ENCODE measurements around the gene PRKCA. TPM values are rescaled to one million over a fixed set of nuclear protein-coding genes. Genes with fewer than 3 reads are reported as not detected.

Gene PRKCA
- total and polyA plus RNA-seq, 3 experiments from 2014 or later, result 1.8 to 74.1 (median 73.9) TPM

DNA sequence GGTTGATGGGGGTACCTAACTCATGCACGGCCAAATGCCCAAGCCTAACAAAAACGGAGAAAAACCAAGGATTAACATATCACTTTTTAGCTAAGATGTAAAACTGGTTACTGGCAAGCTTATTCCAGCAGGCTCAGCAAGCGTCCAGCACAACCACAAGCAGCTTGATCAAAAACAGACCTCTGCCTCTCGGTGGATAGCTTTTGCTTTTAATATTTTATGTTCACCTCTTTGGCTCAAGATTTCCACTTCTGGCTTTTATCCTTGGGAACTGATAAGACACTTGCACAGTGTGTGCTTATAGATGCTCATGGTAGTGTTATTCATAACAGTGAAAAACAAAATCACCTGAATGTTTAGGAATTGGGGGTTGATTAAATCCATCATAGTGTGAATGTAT is 325.6 kb downstream of the PRKCA start:
- Histone ChIP-seq H3K36me3 (ENCODE audit: insufficient read depth, low read length) (no peaks in the 10 kb centered on the region), H3K27me3 (ENCODE audit: insufficient read depth, low read length, poor library complexity, severe bottlenecking) (no peaks in the 10 kb centered on the region), H3K9me3 (ENCODE audit: low read length) (no peaks in the 10 kb centered on the region), H3K27ac (ENCODE audit: low read depth, low read length) (no peak overlapping the region), H3K4me1 (ENCODE audit: insufficient read depth, low read length) (peaks cover 15% of the 10 kb centered on the region), H3K4me3 (ENCODE audit: low read length) (no peak overlapping the region)
- ChIA-PET POLR2A (no interaction called here), CTCF (no interaction called here)
- no peak overlapping the region for H3K27ac Mint-ChIP-seq
- H3K4me3 Mint-ChIP-seq, result no peak overlapping the region
- no peak for DNase-seq
- H3K9me3 Mint-ChIP-seq, result no peaks in the 10 kb centered on the region
- H3K27me3 Mint-ChIP-seq, result peaks cover 0 to 6% of the 10 kb centered on the region in 2 donors
- no peaks in the 10 kb centered on the region for H3K36me3 Mint-ChIP-seq
- peaks cover 4 to 20% (median 4%) of the 10 kb centered on the region in 3 donors for H3K4me1 Mint-ChIP-seq

- no peak overlapping the region for H3K27ac ChIP-seq (ENCODE audit: low read depth, low read length)
- Mint-ChIP-seq H3K4me3 (no peak overlapping the region), H3K27ac (no peak overlapping the region), H3K36me3 (no peaks in the 10 kb centered on the region), H3K9me3 (no peaks in the 10 kb centered on the region), H3K4me1 (peaks cover 5 to 31% (median 15%) of the 10 kb centered on the region in 3 donors), H3K27me3 (peaks cover 0 to 1% of the 10 kb centered on the region in 2 donors)
- H3K4me1 ChIP-seq (ENCODE audit: insufficient read depth, low read length), result peaks cover 22% of the 10 kb centered on the region
- ChIA-PET POLR2A (no interaction called here), CTCF (no interaction called here)
- H3K36me3 ChIP-seq (ENCODE audit: insufficient read depth, low read length), result no peaks in the 10 kb centered on the region
- no peak for DNase-seq
- H3K4me3 ChIP-seq (ENCODE audit: low read length), result no peak overlapping the region
- no peaks in the 10 kb centered on the region for H3K9me3 ChIP-seq (ENCODE audit: low read length)
- no peaks in the 10 kb centered on the region for H3K27me3 ChIP-seq (ENCODE audit: insufficient read depth, low read length, poor library complexity, severe bottlenecking)
Measured at GRCh38 chr17:66629762-66630161, 327.3 kb downstream of the PRKCA start.

GRCh38 chr17:66630379-66630778 is 328.0 kb downstream of the PRKCA start:
- no peaks in the 10 kb centered on the region for H3K9me3 ChIP-seq (ENCODE audit: low read length)
- Mint-ChIP-seq H3K4me3 (no peak overlapping the region), H3K36me3 (no peaks in the 10 kb centered on the region), H3K27me3 (peaks cover 0 to 3% of the 10 kb centered on the region in 2 donors), H3K4me1 (peaks cover 5 to 32% (median 15%) of the 10 kb centered on the region in 3 donors), H3K27ac (no peak overlapping the region), H3K9me3 (no peaks in the 10 kb centered on the region)
- H3K27ac ChIP-seq (ENCODE audit: low read depth, low read length), result no peak overlapping the region
- ChIA-PET POLR2A (interaction anchor here (0.6 kb wide), 1 partner anchor 79 kb away, joined by 13 read pairs; no protein-coding TSS in a partner anchor), CTCF (no interaction called here)
- H3K36me3 ChIP-seq (ENCODE audit: insufficient read depth, low read length), result no peaks in the 10 kb centered on the region
- H3K27me3 ChIP-seq (ENCODE audit: insufficient read depth, low read length, poor library complexity, severe bottlenecking), result no peaks in the 10 kb centered on the region
- peaks cover 22% of the 10 kb centered on the region for H3K4me1 ChIP-seq (ENCODE audit: insufficient read depth, low read length)
- H3K4me3 ChIP-seq (ENCODE audit: low read length), result no peak overlapping the region
- DNase-seq, result no peak

DNA sequence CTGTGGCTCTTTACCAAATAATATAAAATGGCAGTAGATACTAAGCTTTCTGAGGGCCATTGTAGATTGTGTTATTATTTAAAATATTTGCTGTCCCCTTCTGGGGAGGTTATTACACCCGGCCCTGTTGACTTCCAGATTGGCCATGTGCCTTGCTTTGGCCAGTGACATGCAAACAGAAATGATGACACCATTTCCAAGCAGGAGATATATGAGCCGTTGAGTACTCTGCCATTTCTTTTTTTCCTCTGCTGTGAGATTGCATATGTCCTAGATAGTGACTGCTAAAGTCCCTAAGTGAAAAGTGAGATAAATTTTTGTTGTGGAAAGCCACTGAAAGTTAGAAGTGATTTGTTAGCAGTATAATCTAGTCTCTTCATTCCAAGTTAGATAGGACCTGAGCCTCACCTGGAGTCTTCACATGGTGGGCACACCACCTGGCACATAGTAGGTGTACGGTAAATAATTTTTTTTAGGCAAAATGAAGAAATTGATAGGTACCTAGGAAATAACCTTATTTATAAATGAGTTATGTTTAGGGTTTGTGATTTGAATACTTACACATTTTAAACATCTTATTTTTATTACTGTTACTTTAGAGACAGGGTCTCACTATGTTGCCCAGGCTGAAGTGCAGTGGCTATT is 328.5 kb downstream of the PRKCA start:
- CTCF ChIA-PET, result no interaction called here
- DNase-seq, result no peak
- Mint-ChIP-seq H3K4me1 (peaks cover 6 to 37% (median 15%) of the 10 kb centered on the region in 3 donors), H3K36me3 (no peaks in the 10 kb centered on the region), H3K27ac (peak overlapping the region in 1 of 8 donors; percentile 8), H3K27me3 (peaks cover 0 to 3% of the 10 kb centered on the region in 2 donors), H3K4me3 (no peak overlapping the region), H3K9me3 (no peaks in the 10 kb centered on the region)
- Histone ChIP-seq H3K27me3 (ENCODE audit: insufficient read depth, low read length, poor library complexity, severe bottlenecking) (no peaks in the 10 kb centered on the region), H3K4me3 (ENCODE audit: low read length) (no peak overlapping the region), H3K4me1 (ENCODE audit: insufficient read depth, low read length) (peaks cover 22% of the 10 kb centered on the region), H3K36me3 (ENCODE audit: insufficient read depth, low read length) (no peaks in the 10 kb centered on the region), H3K27ac (ENCODE audit: low read depth, low read length) (no peak overlapping the region), H3K9me3 (ENCODE audit: low read length) (no peaks in the 10 kb centered on the region)
- POLR2A ChIA-PET, result no interaction called here

GRCh38 chr17:66632731-66633130 is 330.3 kb downstream of the PRKCA start:
- ChIA-PET CTCF (no interaction called here), POLR2A (no interaction called here)
- Mint-ChIP-seq H3K36me3 (no peaks in the 10 kb centered on the region), H3K27ac (no peak overlapping the region), H3K9me3 (no peaks in the 10 kb centered on the region), H3K27me3 (peaks cover 0 to 3% of the 10 kb centered on the region in 2 donors), H3K4me1 (peaks cover 7 to 39% (median 15%) of the 10 kb centered on the region in 3 donors), H3K4me3 (no peak overlapping the region)
- no peak for DNase-seq
- no peak overlapping the region for H3K4me3 ChIP-seq (ENCODE audit: low read length)
- no peaks in the 10 kb centered on the region for H3K27me3 ChIP-seq (ENCODE audit: insufficient read depth, low read length, poor library complexity, severe bottlenecking)
- no peaks in the 10 kb centered on the region for H3K9me3 ChIP-seq (ENCODE audit: low read length)
- no peak overlapping the region for H3K27ac ChIP-seq (ENCODE audit: low read depth, low read length)
- peaks cover 22% of the 10 kb centered on the region for H3K4me1 ChIP-seq (ENCODE audit: insufficient read depth, low read length)
- H3K36me3 ChIP-seq (ENCODE audit: insufficient read depth, low read length), result no peaks in the 10 kb centered on the region

GRCh38 chr17:66633317-66633965 is 331.0 kb downstream of the PRKCA start:
- peaks cover 7 to 39% (median 15%) of the 10 kb centered on the region in 3 donors for H3K4me1 Mint-ChIP-seq
- no peaks in the 10 kb centered on the region for H3K9me3 ChIP-seq (ENCODE audit: low read length)
- POLR2A ChIA-PET, result no interaction called here
- peak overlapping the region in 1 of 8 donors; percentile 47 for H3K27ac Mint-ChIP-seq
- H3K4me1 ChIP-seq (ENCODE audit: insufficient read depth, low read length), result peaks cover 22% of the 10 kb centered on the region
- no peak overlapping the region for H3K4me3 Mint-ChIP-seq
- peak in 1 of 5 donors; percentile 20 for DNase-seq
- no peaks in the 10 kb centered on the region for H3K36me3 ChIP-seq (ENCODE audit: insufficient read depth, low read length)
- H3K27ac ChIP-seq (ENCODE audit: low read depth, low read length), result no peak overlapping the region
- CTCF ChIA-PET, result no interaction called here
- no peaks in the 10 kb centered on the region for H3K27me3 ChIP-seq (ENCODE audit: insufficient read depth, low read length, poor library complexity, severe bottlenecking)
- H3K36me3 Mint-ChIP-seq, result no peaks in the 10 kb centered on the region
- no peak overlapping the region for H3K4me3 ChIP-seq (ENCODE audit: low read length)
- H3K9me3 Mint-ChIP-seq, result no peaks in the 10 kb centered on the region
- peaks cover 0 to 3% of the 10 kb centered on the region in 2 donors for H3K27me3 Mint-ChIP-seq

- H3K4me3 Mint-ChIP-seq, result no peak overlapping the region
- no peak overlapping the region for H3K4me3 ChIP-seq (ENCODE audit: low read length)
- H3K27ac Mint-ChIP-seq, result peak overlapping the region in 2 of 8 donors; percentile 20 to 28
- peaks cover 22% of the 10 kb centered on the region for H3K4me1 ChIP-seq (ENCODE audit: insufficient read depth, low read length)
- H3K9me3 Mint-ChIP-seq, result no peaks in the 10 kb centered on the region
- DNase-seq, result no peak
- H3K27me3 ChIP-seq (ENCODE audit: insufficient read depth, low read length, poor library complexity, severe bottlenecking), result no peaks in the 10 kb centered on the region
- H3K36me3 Mint-ChIP-seq, result no peaks in the 10 kb centered on the region
- no peak overlapping the region for H3K27ac ChIP-seq (ENCODE audit: low read depth, low read length)
- CTCF ChIA-PET, result interaction anchor here (0.5 kb wide), 1 partner anchor 1856 kb away, joined by 3 read pairs; no protein-coding TSS in a partner anchor
- no peaks in the 10 kb centered on the region for H3K36me3 ChIP-seq (ENCODE audit: insufficient read depth, low read length)
- peaks cover 0 to 3% of the 10 kb centered on the region in 2 donors for H3K27me3 Mint-ChIP-seq
- no peaks in the 10 kb centered on the region for H3K9me3 ChIP-seq (ENCODE audit: low read length)
- POLR2A ChIA-PET, result no interaction called here
- peaks cover 7 to 39% (median 15%) of the 10 kb centered on the region in 3 donors for H3K4me1 Mint-ChIP-seq
Measured at GRCh38 chr17:66634193-66634592, 331.8 kb downstream of the PRKCA start.

- peaks cover 0 to 3% of the 10 kb centered on the region in 2 donors for H3K27me3 Mint-ChIP-seq
- H3K27ac ChIP-seq (ENCODE audit: low read depth, low read length), result no peak overlapping the region
- H3K9me3 Mint-ChIP-seq, result no peaks in the 10 kb centered on the region
- no peaks in the 10 kb centered on the region for H3K9me3 ChIP-seq (ENCODE audit: low read length)
- peaks cover 0 to 6% (median 1%) of the 10 kb centered on the region in 3 donors for H3K36me3 Mint-ChIP-seq
- no peak for DNase-seq
- peaks cover 7 to 39% (median 15%) of the 10 kb centered on the region in 3 donors for H3K4me1 Mint-ChIP-seq
- H3K4me3 Mint-ChIP-seq, result no peak overlapping the region
- ChIA-PET CTCF (no interaction called here), POLR2A (no interaction called here)
- H3K4me3 ChIP-seq (ENCODE audit: low read length), result no peak overlapping the region
- H3K27me3 ChIP-seq (ENCODE audit: insufficient read depth, low read length, poor library complexity, severe bottlenecking), result no peaks in the 10 kb centered on the region
- H3K27ac Mint-ChIP-seq, result peak overlapping the region in 3 of 8 donors; percentile 5 to 58 (median 11)
- H3K4me1 ChIP-seq (ENCODE audit: insufficient read depth, low read length), result peaks cover 22% of the 10 kb centered on the region
- no peaks in the 10 kb centered on the region for H3K36me3 ChIP-seq (ENCODE audit: insufficient read depth, low read length)
Measured at GRCh38 chr17:66635386-66636045, 333.1 kb downstream of the PRKCA start.

Data from CD8-positive, alpha-beta memory T cell (primary cell).